HepG2 (cell line): ENCODE data around the gene DPAGT1. TPM values are rescaled to one million over a fixed set of nuclear protein-coding genes. Genes with fewer than 3 reads are reported as not detected.

Experiments
- ATF1 ChIP-seq: IDR thresholded peaks from 2 replicates; pipeline ENCODE4 v1.6.1; 2016; ENCODE audit warnings: mild to moderate bottlenecking, control low read depth
- ELF3 ChIP-seq: IDR thresholded peaks from 2 replicates; pipeline ENCODE4 v1.6.1; 2016; ENCODE audit warnings: missing genetic modification reagents, missing compliant biosample characterization
- HMGXB4 ChIP-seq, 2 experiments: sonication (generic) in 1 of 2; formaldehyde crosslinking in 1 of 2; IDR thresholded peaks; 2 replicates each; pipeline versions ENCODE4 v1.4.0 to v1.6.1; 2018 to 2020; ENCODE audit warnings: missing genetic modification reagents in 2 of 2, borderline replicate concordance in 1 of 2, low read depth in 1 of 2, mild to moderate bottlenecking in 1 of 2, missing biosample characterization in 1 of 2
- KDM2A ChIP-seq: sonication (generic); formaldehyde crosslinking; IDR thresholded peaks from 2 replicates; pipeline ENCODE4 v1.4.0; 2020; ENCODE audit warnings: low read depth, missing genetic modification reagents, borderline replicate concordance
- MIER3 ChIP-seq: IDR thresholded peaks from 2 replicates; pipeline ENCODE4 v1.6.1; 2016; ENCODE audit warnings: missing compliant biosample characterization, borderline replicate concordance
- MXD4 ChIP-seq: IDR thresholded peaks from 2 replicates; pipeline ENCODE4 v1.6.1; 2016; ENCODE audit warnings: mild to moderate bottlenecking, missing biosample characterization, missing genetic modification reagents
- POLR2AphosphoS5 ChIP-seq: IDR thresholded peaks from 2 replicates; pipeline ENCODE4 v1.6.1; 2012; ENCODE audit warnings: low read depth, low read length
- RELA ChIP-seq: sonication (generic); formaldehyde crosslinking; IDR thresholded peaks from 2 replicates; pipeline ENCODE4 v1.4.0; 2020; ENCODE audit warnings: missing genetic modification reagents
- SOX6 ChIP-seq, 2 experiments: fragments of 450-650 bp in 1 of 2; sonication (generic) in 1 of 2; formaldehyde crosslinking in 1 of 2; IDR thresholded peaks; 2 replicates each; pipeline versions ENCODE4 v1.4.0 to v1.6.1; 2017 to 2020; ENCODE audit warnings: antibody characterized with exemption in 1 of 2, mild to moderate bottlenecking in 1 of 2, missing genetic modification reagents in 1 of 2
- SP4 ChIP-seq: sonication (generic); formaldehyde crosslinking; IDR thresholded peaks from 2 replicates; pipeline ENCODE4 v1.8.1; 2023; ENCODE audit warnings: mild to moderate bottlenecking, missing genetic modification reagents
- STAG1 ChIP-seq: sonication (generic); formaldehyde crosslinking; IDR thresholded peaks from 2 replicates; pipeline ENCODE4 v1.4.0; 2020; ENCODE audit warnings: missing genetic modification reagents
- TMF1 ChIP-seq: sonication (generic); formaldehyde crosslinking; IDR thresholded peaks from 2 replicates; pipeline ENCODE4 v1.8.1; 2022; ENCODE audit warnings: low read depth, missing genetic modification reagents
- TOPORS ChIP-seq: sonication (generic); formaldehyde crosslinking; IDR thresholded peaks from 2 replicates; pipeline ENCODE4 v1.8.0; 2023; ENCODE audit warnings: mild to moderate bottlenecking, missing genetic modification reagents
- ZBTB33 ChIP-seq: sonication (generic); formaldehyde crosslinking; IDR thresholded peaks from 2 replicates; pipeline ENCODE4 v1.4.0; 2020; ENCODE audit warnings: missing genetic modification reagents
- ZBTB38 ChIP-seq: sonication (generic); formaldehyde crosslinking; IDR thresholded peaks from 2 replicates; pipeline ENCODE4 v1.5.1; 2020; ENCODE audit warnings: mild to moderate bottlenecking, missing genetic modification reagents
- ZBTB7A ChIP-seq: sonication (generic); formaldehyde crosslinking; IDR thresholded peaks from 2 replicates; pipeline ENCODE4 v1.8.0; 2022; ENCODE audit warnings: mild to moderate bottlenecking, missing genetic modification reagents
- ZNF552 ChIP-seq: sonication (generic); formaldehyde crosslinking; IDR thresholded peaks from 2 replicates; pipeline ENCODE4 v1.9.0; 2022; ENCODE audit warnings: missing genetic modification reagents, mild to moderate bottlenecking, borderline replicate concordance
- ZNF713 ChIP-seq: sonication (generic); formaldehyde crosslinking; IDR thresholded peaks from 2 replicates; pipeline ENCODE4 v1.4.0; 2020; ENCODE audit warnings: mild to moderate bottlenecking, missing genetic modification reagents
- ZNF773 ChIP-seq: sonication (generic); formaldehyde crosslinking; IDR thresholded peaks from 2 replicates; pipeline ENCODE4 v1.4.0; 2020; ENCODE audit warnings: missing genetic modification reagents, borderline replicate concordance
- polyA plus RNA-seq, 8 experiments: library from polyadenylated mRNA; depleted of rRNA in 3 of 8; stranded (reverse) in 7 of 8; unstranded in 1 of 8; fragments of >200 nt; fragmentation: Illumina TruSeq in 4 of 8; extraction: Trizol in 4 of 8; gene quantifications; 2 replicates each; pipeline versions ENCODE4 v1.2.1 to v1.2.3, GENCODE V29; 2011 to 2016; ENCODE audit warnings: low read depth in 4 of 8, missing spikeins in 1 of 8, mixed read lengths in 1 of 8; ENCODE audit not compliant: insufficient read depth in 1 of 8
- total RNA-seq, 5 experiments: library from RNA; depleted of rRNA; stranded (reverse); fragments of >200 nt; fragmentation: Illumina TruSeq; extraction: Trizol; gene quantifications; 2 replicates each; pipeline ENCODE4 v1.2.3, GENCODE V29; 2016; ENCODE audit warnings: low read depth in 1 of 5
- TF ChIP-seq, protein P1 (sequence below): sonication (generic); formaldehyde crosslinking; IDR thresholded peaks from 2 replicates; pipeline ENCODE4 v1.5.1; 2020; ENCODE audit warnings: mild to moderate bottlenecking, missing genetic modification reagents, moderate library complexity

DPAGT1 gene
- total and polyA plus RNA-seq, 2 of the 13 experiments (the other 11 are each of a cell fraction or from before 2014, with no cell fraction given): 37.6 to 70.7 TPM

- TF ChIP-seq ZBTB33 (CRISPR knock-in tag) (no peak), ZNF773 (CRISPR knock-in tag) (no peak), HMGXB4 (CRISPR knock-in tag; IDR thresholded peaks at IDR 0.05; ENCODE audit: borderline replicate concordance in 1 of 2, low read depth in 1 of 2) (peak; percentile 44 to 85; a peak in 1 of 4 replicates), RELA (CRISPR knock-in tag) (peak; percentile 37; the same call in 1 of the 2 replicates), TOPORS (0 out of 2 replicates have a peak, but pooled peaks have one; percentile 36), MIER3 (peak; percentile 85; the same call in 1 of the 2 replicates), MXD4 (CRISPR knock-in tag) (peak; percentile 91), ELF3 (peak; percentile 83), STAG1 (CRISPR knock-in tag) (no peak), ATF1 (peak; percentile 49), SOX6 (IDR thresholded peaks at IDR 0.05) (no peak), SOX6 (CRISPR knock-in tag; IDR thresholded peaks at IDR 0.05) (peak; percentile 39; the same call in 1 of the 2 replicates), KDM2A (CRISPR knock-in tag) (peak; percentile 96), ZNF713 (CRISPR knock-in tag) (no peak), ZBTB7A (CRISPR knock-in tag) (0 out of 2 replicates have a peak, but pooled peaks have one; percentile 18), POLR2AphosphoS5 (peak; percentile 77), ZNF552 (CRISPR knock-in tag) (no peak), SP4 (CRISPR knock-in tag) (peak; percentile 78), TMF1 (peak; percentile 65; the same call in 1 of the 2 replicates), ZBTB38 (CRISPR knock-in tag) (peak; percentile 19; the same call in 1 of the 2 replicates)
- TF ChIP-seq, protein P1, sequence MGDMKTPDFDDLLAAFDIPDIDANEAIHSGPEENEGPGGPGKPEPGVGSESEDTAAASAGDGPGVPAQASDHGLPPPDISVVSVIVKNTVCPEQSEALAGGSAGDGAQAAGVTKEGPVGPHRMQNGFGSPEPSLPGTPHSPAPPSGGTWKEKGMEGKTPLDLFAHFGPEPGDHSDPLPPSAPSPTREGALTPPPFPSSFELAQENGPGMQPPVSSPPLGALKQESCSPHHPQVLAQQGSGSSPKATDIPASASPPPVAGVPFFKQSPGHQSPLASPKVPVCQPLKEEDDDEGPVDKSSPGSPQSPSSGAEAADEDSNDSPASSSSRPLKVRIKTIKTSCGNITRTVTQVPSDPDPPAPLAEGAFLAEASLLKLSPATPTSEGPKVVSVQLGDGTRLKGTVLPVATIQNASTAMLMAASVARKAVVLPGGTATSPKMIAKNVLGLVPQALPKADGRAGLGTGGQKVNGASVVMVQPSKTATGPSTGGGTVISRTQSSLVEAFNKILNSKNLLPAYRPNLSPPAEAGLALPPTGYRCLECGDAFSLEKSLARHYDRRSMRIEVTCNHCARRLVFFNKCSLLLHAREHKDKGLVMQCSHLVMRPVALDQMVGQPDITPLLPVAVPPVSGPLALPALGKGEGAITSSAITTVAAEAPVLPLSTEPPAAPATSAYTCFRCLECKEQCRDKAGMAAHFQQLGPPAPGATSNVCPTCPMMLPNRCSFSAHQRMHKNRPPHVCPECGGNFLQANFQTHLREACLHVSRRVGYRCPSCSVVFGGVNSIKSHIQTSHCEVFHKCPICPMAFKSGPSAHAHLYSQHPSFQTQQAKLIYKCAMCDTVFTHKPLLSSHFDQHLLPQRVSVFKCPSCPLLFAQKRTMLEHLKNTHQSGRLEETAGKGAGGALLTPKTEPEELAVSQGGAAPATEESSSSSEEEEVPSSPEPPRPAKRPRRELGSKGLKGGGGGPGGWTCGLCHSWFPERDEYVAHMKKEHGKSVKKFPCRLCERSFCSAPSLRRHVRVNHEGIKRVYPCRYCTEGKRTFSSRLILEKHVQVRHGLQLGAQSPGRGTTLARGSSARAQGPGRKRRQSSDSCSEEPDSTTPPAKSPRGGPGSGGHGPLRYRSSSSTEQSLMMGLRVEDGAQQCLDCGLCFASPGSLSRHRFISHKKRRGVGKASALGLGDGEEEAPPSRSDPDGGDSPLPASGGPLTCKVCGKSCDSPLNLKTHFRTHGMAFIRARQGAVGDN: peak; percentile 88
Observed at GRCh38 chr11:119067371-119068222, 34.1 kb downstream of the DPAGT1 start, which contains the start of gene VPS11 (continued).
